Sigmoid colon (tissue), 7 donors: ENCODE results near the gene PIF1. TPM values are rescaled to one million over a fixed set of nuclear protein-coding genes. Genes with fewer than 3 reads are reported as not detected.
"Not testable (repeated sequence)": the region's sequence is repeated elsewhere in the genome, so short reads cannot be mapped to it uniquely, and the experiment has no call there.

Experiments
- DNase-seq: peaks from one replicate; pipeline ENCODE4 v3.0.0-alpha.2; 2019
- H3K27ac ChIP-seq, 4 donors: fragments of 200-600 bp; sonication (generic); one replicate each; pipeline ENCODE4 v1.5.1; 2016 to 2019; ENCODE audit warnings: mild to moderate bottlenecking in 1 of 4
- H3K27me3 ChIP-seq, 3 donors: fragments of 200-600 bp; sonication (generic); one replicate each; pipeline ENCODE4 v1.5.1; 2019; ENCODE audit warnings: mild to moderate bottlenecking in 1 of 3
- H3K36me3 ChIP-seq, 4 donors: fragments of 200-600 bp; sonication (generic); one replicate each; pipeline ENCODE4 v1.5.1; 2016 to 2019
- H3K4me1 ChIP-seq, 4 donors: fragments of 200-600 bp; sonication (generic); one replicate each; pipeline ENCODE4 v1.5.1; 2017 to 2019
- H3K4me3 ChIP-seq, 4 donors: fragments of 200-600 bp; sonication (generic); one replicate each; pipeline ENCODE4 v1.5.1; 2017 to 2019; ENCODE audit warnings: mild to moderate bottlenecking in 2 of 4, moderate library complexity in 1 of 4
- H3K9me3 ChIP-seq, 4 donors: fragments of 200-600 bp in 3 of 4; sonication (generic) in 3 of 4; one replicate each; pipeline versions ENCODE4 v1.5.1 to v1.6.1; 2013 to 2019
- CTCF ChIP-seq, 4 experiments: fragments of 450-650 bp in 3 of 4; fragments of 200-600 bp in 1 of 4; IDR thresholded peaks; one replicate each; pipeline ENCODE4 v1.5.1; 2016 to 2019; ENCODE audit warnings: antibody characterized with exemption in 4 of 4, mild to moderate bottlenecking in 3 of 4, moderate library complexity in 2 of 4
- EP300 ChIP-seq, 4 donors: sonication (generic); formaldehyde crosslinking; IDR thresholded peaks; one replicate each; pipeline ENCODE4 v1.6.1; 2017; ENCODE audit warnings: antibody characterized with exemption in 4 of 4
- POLR2A ChIP-seq, 2 donors: fragments of 450-650 bp; IDR thresholded peaks; one replicate each; pipeline ENCODE4 v1.6.1; 2016; ENCODE audit warnings: antibody characterized with exemption in 2 of 2, mild to moderate bottlenecking in 2 of 2, moderate library complexity in 2 of 2
- POLR2AphosphoS5 ChIP-seq, 4 donors: sonication (generic); formaldehyde crosslinking; IDR thresholded peaks; one replicate each; pipeline ENCODE4 v1.6.1; 2017; ENCODE audit warnings: antibody characterized with exemption in 4 of 4
- WGBS, 2 donors: extraction: QIAGEN DNeasy Blood & Tissue Kit; methylation state at CpG; one replicate each; pipeline ENCODE4 v1.1.7; 2013; 5-methylcytosine and 5-hydroxymethylcytosine counted together
- intact Hi-C: fragments of 100-400 bp; cut with DNase I; formaldehyde crosslinking; loops from one replicate; pipeline ENCODE4 v1.15.1; 2023
- polyA plus RNA-seq, 3 donors: library from polyadenylated mRNA; stranded (reverse); fragments of 200-250 nt; gene quantifications; one replicate each; pipeline ENCODE4 v1.2.3, GENCODE V29; 2013
- total RNA-seq, 4 donors: library from RNA; depleted of rRNA; stranded (reverse); fragments of >200 nt; gene quantifications; one replicate each; pipeline ENCODE4 v1.1.0, GENCODE V29; 2016
- donor health status: healthy with polysubstance abuse.
- donor health status: Bipolar disorder and iron deficiency.
- donor health status: healthy.

PIF1 gene
- total and polyA plus RNA-seq, 7 donors: 0.69 to 12.9 (median 2.4) TPM

GRCh38 chr15:64806509-64806908 lies 18.9 kb downstream of the PIF1 start:
- no peak for DNase-seq
- TF ChIP-seq CTCF (IDR thresholded peaks at IDR 0.05): no peak
- TF ChIP-seq EP300 (IDR thresholded peaks at IDR 0.05): no peak
- no peak for TF ChIP-seq POLR2AphosphoS5 (IDR thresholded peaks at IDR 0.05)
- no peak for TF ChIP-seq POLR2A (IDR thresholded peaks at IDR 0.05)
- H3K27me3 ChIP-seq: no peaks in the 10 kb centered on the region
- peak overlapping the region; percentile 89 to 91 (median 90) for H3K27ac ChIP-seq
- no peaks in the 10 kb centered on the region for H3K36me3 ChIP-seq
- no peaks in the 10 kb centered on the region for H3K9me3 ChIP-seq
- H3K4me3 ChIP-seq: no peak overlapping the region
- peaks cover 0 to 64% (median 57%) of the 10 kb centered on the region in 4 donors for H3K4me1 ChIP-seq
- intact Hi-C loops: loop anchor here (5.0 kb wide), 1 partner anchor 114 kb away; no protein-coding TSS in a partner anchor
- 83% methylated on average over 6 of the region's 6 CpGs for WGBS, 2 donors

GRCh38 chr15:64804619-64805018 lies 20.8 kb downstream of the PIF1 start:
- H3K4me1 ChIP-seq: peaks cover 0 to 56% (median 50%) of the 10 kb centered on the region in 4 donors
- 44 to 63% methylated on average over 2 of the region's 2 CpGs for WGBS, 2 donors
- no peak for DNase-seq
- TF ChIP-seq POLR2A (IDR thresholded peaks at IDR 0.05) (no peak), EP300 (IDR thresholded peaks at IDR 0.05) (no peak), CTCF (IDR thresholded peaks at IDR 0.05) (no peak), POLR2AphosphoS5 (IDR thresholded peaks at IDR 0.05) (no peak)
- intact Hi-C loops: loop anchor here (5.0 kb wide), 1 partner anchor 112 kb away; no protein-coding TSS in a partner anchor
- no peaks in the 10 kb centered on the region for H3K36me3 ChIP-seq
- H3K27me3 ChIP-seq: no peaks in the 10 kb centered on the region
- H3K4me3 ChIP-seq: no peak overlapping the region
- peak overlapping the region; percentile 39 to 88 (median 83) for H3K27ac ChIP-seq
- H3K9me3 ChIP-seq: no peaks in the 10 kb centered on the region

GRCh38 chr15:64803526-64803925 lies 21.9 kb downstream of the PIF1 start:
- H3K27me3 ChIP-seq: no peaks in the 10 kb centered on the region
- no peak overlapping the region for H3K4me3 ChIP-seq
- H3K9me3 ChIP-seq: no peaks in the 10 kb centered on the region
- DNase-seq: no peak
- 93 to 98% methylated on average over 1 of the region's 1 CpG for WGBS, 2 donors
- TF ChIP-seq CTCF (IDR thresholded peaks at IDR 0.05) (no peak), EP300 (IDR thresholded peaks at IDR 0.05) (no peak), POLR2A (IDR thresholded peaks at IDR 0.05) (no peak), POLR2AphosphoS5 (IDR thresholded peaks at IDR 0.05) (no peak)
- intact Hi-C loops: no loop called here
- no peaks in the 10 kb centered on the region for H3K36me3 ChIP-seq
- peak overlapping the region; percentile 81 to 88 (median 83) for H3K27ac ChIP-seq
- H3K4me1 ChIP-seq: peaks cover 0 to 46% (median 40%) of the 10 kb centered on the region in 4 donors

- TF ChIP-seq POLR2A (IDR thresholded peaks at IDR 0.05) (no peak), POLR2AphosphoS5 (IDR thresholded peaks at IDR 0.05) (no peak), CTCF (IDR thresholded peaks at IDR 0.05) (no peak), EP300 (IDR thresholded peaks at IDR 0.05) (no peak)
Observed at GRCh38 chr15:64800476-64800875, 25.0 kb downstream of the PIF1 start.

GRCh38 chr15:64798905-64799304 lies 26.5 kb downstream of the PIF1 start:
- peaks cover 0 to 20% (median 17%) of the 10 kb centered on the region in 4 donors for H3K4me1 ChIP-seq
- H3K4me3 ChIP-seq, DNase-seq, H3K9me3 ChIP-seq, H3K27me3 ChIP-seq, intact Hi-C loops, H3K27ac ChIP-seq, H3K36me3 ChIP-seq: not testable (repeated sequence)
- 90 to 97% methylated on average over 25 to 28 of the region's 29 CpGs for WGBS, 2 donors

More at GRCh38 chr15:64800476-64800875, 25.0 kb downstream of the PIF1 start:
- Histone ChIP-seq H3K4me3 (no peak overlapping the region), H3K27ac (peak overlapping the region; percentile 81 to 88 (median 83)), H3K9me3 (no peaks in the 10 kb centered on the region), H3K27me3 (no peaks in the 10 kb centered on the region), H3K4me1 (peaks cover 0 to 20% (median 17%) of the 10 kb centered on the region in 4 donors), H3K36me3 (no peaks in the 10 kb centered on the region)
- WGBS, 2 donors: 81 to 95% methylated on average over 2 of the region's 2 CpGs
- DNase-seq: no peak
- intact Hi-C loops: loop anchor here (2.0 kb wide), 1 partner anchor 24 kb away; no protein-coding TSS in a partner anchor

GRCh38 chr15:64795921-64796320 lies 29.5 kb downstream of the PIF1 start:
- H3K27ac ChIP-seq, H3K36me3 ChIP-seq, intact Hi-C loops, DNase-seq, H3K4me3 ChIP-seq, H3K4me1 ChIP-seq, H3K27me3 ChIP-seq, H3K9me3 ChIP-seq: not testable (repeated sequence)
- 88 to 93% methylated on average over 9 of the region's 9 CpGs for WGBS, 2 donors

- H3K4me1 ChIP-seq, intact Hi-C loops, DNase-seq, H3K27ac ChIP-seq, H3K36me3 ChIP-seq, H3K4me3 ChIP-seq, H3K9me3 ChIP-seq, H3K27me3 ChIP-seq: not testable (repeated sequence)
- WGBS, 2 donors: 91 to 92% methylated on average over 7 of the region's 7 CpGs
Observed at GRCh38 chr15:64795299-64795698, 30.1 kb downstream of the PIF1 start.
